SK-N-SH treated with all-trans-retinoic acid at 6 μM for 48 hours (cell line): ENCODE data around the gene AAK1.

Source experiments
- ATAC-seq: fragments of 200-7000 bp; cut with Tn5 transposase; 3 replicates; pipeline ENCODE4 v1.9.1; 2020; ENCODE audit warnings: mild to moderate bottlenecking, moderate library complexity
- ARNTL ChIP-seq: fragments of 450-650 bp; formaldehyde crosslinking; IDR thresholded peaks from 2 replicates; pipeline ENCODE4 v1.5.0; 2020; ENCODE audit warnings: low read depth, mild to moderate bottlenecking, moderate library complexity, borderline replicate concordance
- BACH2 ChIP-seq: fragments of 250-450 bp; sonication (Bioruptor Pico); IDR thresholded peaks from 2 replicates; pipeline ENCODE4 v1.9.0; 2021; ENCODE audit warnings: mild to moderate bottlenecking, borderline replicate concordance
- CREB5 ChIP-seq: fragments of 250-450 bp; sonication (Bioruptor Pico); IDR thresholded peaks from 2 replicates; pipeline ENCODE4 v1.5.1; 2020; ENCODE audit warnings: low read depth, mild to moderate bottlenecking, moderate library complexity
- CSDC2 ChIP-seq: fragments of 250-450 bp; sonication (Bioruptor Pico); IDR thresholded peaks from 2 replicates; pipeline ENCODE4 v1.5.0; 2020; ENCODE audit warnings: mild to moderate bottlenecking, moderate library complexity
- CSRNP3 ChIP-seq: fragments of 250-450 bp; sonication (Bioruptor Pico); IDR thresholded peaks from 2 replicates; pipeline ENCODE4 v1.5.1; 2021; ENCODE audit warnings: mild to moderate bottlenecking, moderate library complexity
- ESRRG ChIP-seq: fragments of 250-450 bp; sonication (Bioruptor Pico); IDR thresholded peaks from 2 replicates; pipeline ENCODE4 v1.6.1; 2021; ENCODE audit warnings: mild to moderate bottlenecking
- ISL1 ChIP-seq: fragments of 250-450 bp; sonication (Bioruptor Pico); IDR thresholded peaks from 2 replicates; pipeline ENCODE4 v2.1.2; 2022; ENCODE audit warnings: mild to moderate bottlenecking, moderate library complexity
- OSR1 ChIP-seq: fragments of 250-450 bp; sonication (Bioruptor Pico); IDR thresholded peaks from 2 replicates; pipeline ENCODE4 v1.8.0; 2022; ENCODE audit warnings: moderate library complexity, mild to moderate bottlenecking, inconsistent platforms
- POU6F1 ChIP-seq: fragments of 250-450 bp; sonication (Bioruptor Pico); IDR thresholded peaks from 2 replicates; pipeline ENCODE4 v1.8.0; 2021; ENCODE audit warnings: low read depth, mild to moderate bottlenecking, moderate library complexity, borderline replicate concordance
- PPARA ChIP-seq: fragments of 250-450 bp; sonication (Bioruptor Pico); IDR thresholded peaks from 2 replicates; pipeline ENCODE4 v1.5.0; 2020; ENCODE audit warnings: mild to moderate bottlenecking, borderline replicate concordance
- RARB ChIP-seq: fragments of 250-450 bp; sonication (Bioruptor Pico); IDR thresholded peaks from 2 replicates; pipeline ENCODE4 v1.8.0; 2021; ENCODE audit warnings: mild to moderate bottlenecking, moderate library complexity
- SNAI2 ChIP-seq: fragments of 250-450 bp; sonication (Bioruptor Pico); IDR thresholded peaks from 2 replicates; pipeline ENCODE4 v1.5.0; 2020; ENCODE audit warnings: mild to moderate bottlenecking, moderate library complexity
- TCF4 ChIP-seq: fragments of 250-450 bp; sonication (Bioruptor Pico); IDR thresholded peaks from 2 replicates; pipeline ENCODE4 v1.8.0; 2021; ENCODE audit warnings: mild to moderate bottlenecking, moderate library complexity, borderline replicate concordance
- TOX ChIP-seq: fragments of 250-450 bp; sonication (Bioruptor Pico); IDR thresholded peaks from 2 replicates; pipeline ENCODE4 v1.8.0; 2021; ENCODE audit warnings: mild to moderate bottlenecking, moderate library complexity, borderline replicate concordance
- TSHZ2 ChIP-seq: fragments of 250-450 bp; sonication (Bioruptor Pico); IDR thresholded peaks from 2 replicates; pipeline ENCODE4 v1.5.0; 2020; ENCODE audit warnings: mild to moderate bottlenecking, moderate library complexity
- ZC3H10 ChIP-seq: fragments of 250-450 bp; sonication (Bioruptor Pico); IDR thresholded peaks from 2 replicates; pipeline ENCODE4 v1.5.1; 2021; ENCODE audit warnings: mild to moderate bottlenecking, moderate library complexity
- ZFP3 ChIP-seq: fragments of 250-450 bp; sonication (Bioruptor Pico); IDR thresholded peaks from 2 replicates; pipeline ENCODE4 v1.5.0; 2020; ENCODE audit warnings: mild to moderate bottlenecking, moderate library complexity
- ZNF565 ChIP-seq: fragments of 450-650 bp; formaldehyde crosslinking; conservative IDR thresholded peaks from 2 replicates; pipeline ENCODE4 v1.5.0; 2020; ENCODE audit warnings: low read depth, mild to moderate bottlenecking, moderate library complexity
- ZNF8 ChIP-seq: fragments of 450-650 bp; formaldehyde crosslinking; IDR thresholded peaks from 2 replicates; pipeline ENCODE4 v1.5.0; 2020; ENCODE audit warnings: mild to moderate bottlenecking, moderate library complexity
- TF ChIP-seq, protein P1 (sequence below): fragments of 250-450 bp; sonication (Bioruptor Pico); IDR thresholded peaks from 2 replicates; pipeline ENCODE4 v1.8.0; 2020; ENCODE audit warnings: mild to moderate bottlenecking, moderate library complexity, borderline replicate concordance

AAK1 gene

DNA sequence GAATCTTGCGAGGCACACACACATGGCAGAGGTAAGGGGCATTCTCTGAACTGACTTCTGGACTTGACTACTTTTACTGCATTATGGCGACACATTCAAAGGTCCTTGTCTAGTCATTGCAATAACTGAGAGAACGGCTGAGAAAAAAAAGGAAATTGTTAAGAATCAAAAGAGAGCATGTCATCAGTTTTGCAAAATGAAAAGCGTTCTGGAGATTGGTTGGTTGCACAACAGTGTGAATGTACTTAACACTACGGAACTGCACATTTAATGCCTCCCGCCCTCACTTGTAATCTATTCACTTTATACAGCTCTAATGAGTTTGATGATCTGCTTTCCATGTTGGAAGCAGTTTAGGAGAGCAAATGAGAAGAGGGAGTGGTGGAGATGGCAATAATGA is 137.8 kb downstream of the AAK1 start:
- no peak for ATAC-seq
- no peak for TF ChIP-seq TCF4 (CRISPR knock-in tag)
- TF ChIP-seq, protein P1, sequence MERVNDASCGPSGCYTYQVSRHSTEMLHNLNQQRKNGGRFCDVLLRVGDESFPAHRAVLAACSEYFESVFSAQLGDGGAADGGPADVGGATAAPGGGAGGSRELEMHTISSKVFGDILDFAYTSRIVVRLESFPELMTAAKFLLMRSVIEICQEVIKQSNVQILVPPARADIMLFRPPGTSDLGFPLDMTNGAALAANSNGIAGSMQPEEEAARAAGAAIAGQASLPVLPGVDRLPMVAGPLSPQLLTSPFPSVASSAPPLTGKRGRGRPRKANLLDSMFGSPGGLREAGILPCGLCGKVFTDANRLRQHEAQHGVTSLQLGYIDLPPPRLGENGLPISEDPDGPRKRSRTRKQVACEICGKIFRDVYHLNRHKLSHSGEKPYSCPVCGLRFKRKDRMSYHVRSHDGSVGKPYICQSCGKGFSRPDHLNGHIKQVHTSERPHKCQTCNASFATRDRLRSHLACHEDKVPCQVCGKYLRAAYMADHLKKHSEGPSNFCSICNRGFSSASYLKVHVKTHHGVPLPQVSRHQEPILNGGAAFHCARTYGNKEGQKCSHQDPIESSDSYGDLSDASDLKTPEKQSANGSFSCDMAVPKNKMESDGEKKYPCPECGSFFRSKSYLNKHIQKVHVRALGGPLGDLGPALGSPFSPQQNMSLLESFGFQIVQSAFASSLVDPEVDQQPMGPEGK, result no peak
- no peak for TF ChIP-seq ZC3H10
- TF ChIP-seq CREB5, result no peak

DNA sequence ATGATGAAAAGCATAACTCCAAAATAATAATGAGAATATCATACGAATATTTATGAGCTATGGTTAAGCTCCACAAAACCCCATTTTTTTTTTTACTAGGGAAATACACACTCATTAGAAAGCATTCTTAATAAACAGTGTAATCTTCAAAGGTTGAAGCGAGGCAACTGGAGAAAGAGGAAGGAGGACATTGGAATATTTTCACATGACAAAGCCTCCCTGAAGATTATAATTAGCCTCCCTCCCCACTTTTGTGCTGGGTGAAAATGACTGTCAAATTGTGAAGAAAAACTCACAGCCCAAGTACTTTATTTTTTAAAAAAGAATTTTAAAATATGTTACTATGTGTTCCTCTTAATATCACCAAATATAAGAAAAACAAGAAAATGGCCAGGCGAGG is 142.2 kb downstream of the AAK1 start:
- ATAC-seq, result no peak

DNA sequence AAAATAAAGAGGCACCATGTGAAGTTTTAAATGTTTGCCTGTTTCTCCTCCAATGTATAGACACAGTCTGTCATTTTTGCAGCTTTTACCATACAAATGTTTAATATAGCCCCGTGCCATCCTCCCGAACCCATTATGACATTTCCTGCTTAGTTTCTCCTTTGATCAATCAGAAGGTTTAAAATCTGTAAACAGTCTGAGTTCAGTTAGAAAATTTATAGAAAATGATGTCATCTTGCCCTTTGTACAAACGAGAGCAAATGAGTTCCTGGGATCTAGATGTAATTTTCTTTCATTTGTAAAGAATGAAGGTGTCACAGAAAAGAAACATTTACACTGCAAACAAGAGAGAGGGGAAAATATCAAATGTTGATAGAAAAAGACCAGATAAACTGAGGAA is 143.6 kb downstream of the AAK1 start:
- ATAC-seq, result no peak
- TF ChIP-seq TSHZ2 (CRISPR knock-in tag) (no peak), ZFP3 (CRISPR knock-in tag) (no peak), ZNF8 (CRISPR knock-in tag) (no peak), ARNTL (CRISPR knock-in tag) (no peak), CSDC2 (no peak)

More for the DNA sequence above, 142.2 kb downstream of the AAK1 start:
- no peak for TF ChIP-seq ARNTL (CRISPR knock-in tag)
- no peak for TF ChIP-seq ZNF8 (CRISPR knock-in tag)
- TF ChIP-seq POU6F1, result no peak
- TF ChIP-seq ZNF565 (CRISPR knock-in tag), result no peak
- TF ChIP-seq SNAI2 (CRISPR knock-in tag), result no peak
- no peak for TF ChIP-seq ESRRG (CRISPR knock-in tag)
- no peak for TF ChIP-seq ISL1
- TF ChIP-seq ZFP3 (CRISPR knock-in tag), result no peak
- no peak for TF ChIP-seq BACH2 (CRISPR knock-in tag)

DNA sequence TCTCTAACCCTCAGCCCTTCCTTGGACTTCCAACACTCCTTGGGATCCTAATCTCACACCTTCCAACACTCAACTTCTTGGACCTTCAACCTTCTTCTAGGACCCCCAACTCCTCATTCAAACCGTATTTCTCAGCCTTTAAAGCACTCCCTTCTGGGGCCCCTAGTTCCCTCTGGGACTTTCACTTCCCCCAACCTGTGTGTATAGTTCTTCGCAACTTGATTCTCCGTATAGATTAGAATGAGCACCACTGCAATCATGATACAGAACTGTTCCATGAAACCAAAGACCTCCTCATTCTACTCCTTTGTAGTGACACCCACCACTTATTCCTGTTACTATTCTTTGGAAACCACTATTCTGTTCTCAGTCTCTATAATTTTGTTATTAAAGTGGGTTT is 144.3 kb downstream of the AAK1 start:
- ATAC-seq, result no peak
- TF ChIP-seq ZFP3 (CRISPR knock-in tag) (no peak), POU6F1 (no peak), ESRRG (CRISPR knock-in tag) (no peak)

GRCh38 chr2:69495861-69496260 is 147.7 kb downstream of the AAK1 start:
- TF ChIP-seq OSR1 (CRISPR knock-in tag), result no peak
- TF ChIP-seq ZNF8 (CRISPR knock-in tag), result no peak
- TF ChIP-seq ZC3H10, result no peak
- no peak for TF ChIP-seq ZFP3 (CRISPR knock-in tag)
- TF ChIP-seq ESRRG (CRISPR knock-in tag), result no peak
- no peak for TF ChIP-seq TOX
- TF ChIP-seq RARB (CRISPR knock-in tag), result no peak
- no peak for TF ChIP-seq PPARA (CRISPR knock-in tag)
- TF ChIP-seq CSRNP3 (CRISPR knock-in tag), result no peak
- no peak for TF ChIP-seq ISL1
- no peak for ATAC-seq
